DND-41 (cell line): ENCODE data around the gene ISG20.
"Not testable (repeated sequence)": the region's sequence is repeated elsewhere in the genome, so short reads cannot be mapped to it uniquely, and the experiment has no call there.

Source experiments
- CTCF ChIP-seq: IDR thresholded peaks from 2 replicates; pipeline ENCODE4 v1.5.1; 2012; ENCODE audit warnings: borderline replicate concordance, low read length, moderate library complexity, mild to moderate bottlenecking; ENCODE audit not compliant: poor library complexity, severe bottlenecking; ENCODE audit errors: extremely low read depth
- EZH2 ChIP-seq: IDR thresholded peaks from 3 replicates; pipeline ENCODE4 v1.6.1; 2012; ENCODE audit warnings: borderline replicate concordance, low read depth, mild to moderate bottlenecking, moderate library complexity, low read length, inconsistent platforms; ENCODE audit not compliant: severe bottlenecking

GRCh38 chr15:88632797-88633196 lies 6.0 kb upstream of the ISG20 start:
- TF ChIP-seq CTCF, EZH2: not testable (repeated sequence)
